ENCODE data around the gene FSD1L. TPM values are rescaled to one million over a fixed set of nuclear protein-coding genes. Genes with fewer than 3 reads are reported as not detected.

FSD1L gene
- total RNA-seq, 4 donors from 2014 or later = 0.23 to 2.2 (median 1.1) TPM

DNA sequence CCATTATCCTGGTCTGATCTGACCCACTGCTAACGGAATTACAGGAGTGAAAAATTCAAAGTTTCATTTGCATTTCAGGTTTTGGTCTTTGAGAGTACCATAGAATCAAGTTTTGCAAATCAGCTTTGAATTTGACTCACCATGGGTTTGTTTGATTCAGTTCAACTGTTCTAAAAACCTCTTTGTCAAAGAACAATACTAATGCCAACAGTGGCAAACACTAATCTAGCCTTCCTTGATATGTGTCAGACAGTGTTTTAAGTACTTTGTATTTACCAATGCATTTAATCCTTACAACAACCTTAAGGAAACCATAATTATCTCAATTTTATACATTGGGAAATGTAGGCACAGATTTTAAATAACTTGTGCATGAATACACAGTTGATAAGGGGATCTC, 10.1 kb upstream of the FSD1L start:
- H3K4me3 ChIP-seq (ENCODE audit: low read depth, poor library complexity, severe bottlenecking) = no peak overlapping the region
- DNase-seq (ENCODE audit: low spot score in 2 of 2) = no peak
- intact Hi-C loops (cut with DNase I; ENCODE audit: low total_unique reads) = no loop called here
- TF ChIP-seq, protein P1, sequence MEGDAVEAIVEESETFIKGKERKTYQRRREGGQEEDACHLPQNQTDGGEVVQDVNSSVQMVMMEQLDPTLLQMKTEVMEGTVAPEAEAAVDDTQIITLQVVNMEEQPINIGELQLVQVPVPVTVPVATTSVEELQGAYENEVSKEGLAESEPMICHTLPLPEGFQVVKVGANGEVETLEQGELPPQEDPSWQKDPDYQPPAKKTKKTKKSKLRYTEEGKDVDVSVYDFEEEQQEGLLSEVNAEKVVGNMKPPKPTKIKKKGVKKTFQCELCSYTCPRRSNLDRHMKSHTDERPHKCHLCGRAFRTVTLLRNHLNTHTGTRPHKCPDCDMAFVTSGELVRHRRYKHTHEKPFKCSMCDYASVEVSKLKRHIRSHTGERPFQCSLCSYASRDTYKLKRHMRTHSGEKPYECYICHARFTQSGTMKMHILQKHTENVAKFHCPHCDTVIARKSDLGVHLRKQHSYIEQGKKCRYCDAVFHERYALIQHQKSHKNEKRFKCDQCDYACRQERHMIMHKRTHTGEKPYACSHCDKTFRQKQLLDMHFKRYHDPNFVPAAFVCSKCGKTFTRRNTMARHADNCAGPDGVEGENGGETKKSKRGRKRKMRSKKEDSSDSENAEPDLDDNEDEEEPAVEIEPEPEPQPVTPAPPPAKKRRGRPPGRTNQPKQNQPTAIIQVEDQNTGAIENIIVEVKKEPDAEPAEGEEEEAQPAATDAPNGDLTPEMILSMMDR (IDR thresholded peaks at IDR 0.05) = no peak
- TF ChIP-seq POLR2A (IDR thresholded peaks at IDR 0.05) = no peak
- 81 to 88% methylated on average over 1 of the region's 1 CpG for WGBS, 2 donors

DNA sequence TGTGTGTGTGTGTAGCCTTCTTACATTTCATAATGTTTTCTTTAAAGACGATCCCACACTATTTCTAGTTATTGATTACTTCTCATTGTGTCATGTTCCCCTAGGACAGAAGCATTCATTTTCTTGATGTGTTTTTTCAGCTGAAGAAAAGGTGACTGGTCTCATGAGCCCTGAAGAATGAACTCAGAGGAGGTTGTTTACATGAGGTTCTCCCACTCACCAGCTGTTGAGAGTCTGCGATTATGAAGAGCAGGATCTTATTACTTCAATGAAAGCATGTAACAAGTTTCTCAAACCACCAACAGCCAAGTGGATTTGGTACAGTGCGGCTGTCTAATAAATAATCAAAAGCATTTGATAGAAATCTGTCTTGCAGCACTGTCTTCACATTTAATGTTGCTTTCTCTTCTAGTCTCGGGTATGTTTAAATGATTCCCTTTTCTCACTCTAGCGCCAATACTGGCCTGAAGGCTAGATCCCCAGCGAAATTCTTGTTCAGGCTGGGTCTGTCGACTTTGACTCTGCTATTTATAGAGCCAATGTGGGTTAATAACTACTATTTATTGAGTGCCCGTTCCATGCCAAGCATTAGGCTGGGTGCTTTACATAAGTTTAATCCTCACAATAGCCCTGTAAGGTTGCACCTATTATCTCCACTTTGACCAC, 9.6 kb upstream of the FSD1L start:
- DNase-seq (ENCODE audit: low spot score in 2 of 2) = no peak
- no peak overlapping the region for H3K4me3 ChIP-seq (ENCODE audit: low read depth, poor library complexity, severe bottlenecking)
- intact Hi-C loops (cut with DNase I; ENCODE audit: low total_unique reads) = no loop called here
- WGBS, 2 donors = 36 to 43% methylated on average over 8 of the region's 8 CpGs
- TF ChIP-seq, protein P1 (IDR thresholded peaks at IDR 0.05) = no peak
- no peak for TF ChIP-seq POLR2A (IDR thresholded peaks at IDR 0.05)

DNA sequence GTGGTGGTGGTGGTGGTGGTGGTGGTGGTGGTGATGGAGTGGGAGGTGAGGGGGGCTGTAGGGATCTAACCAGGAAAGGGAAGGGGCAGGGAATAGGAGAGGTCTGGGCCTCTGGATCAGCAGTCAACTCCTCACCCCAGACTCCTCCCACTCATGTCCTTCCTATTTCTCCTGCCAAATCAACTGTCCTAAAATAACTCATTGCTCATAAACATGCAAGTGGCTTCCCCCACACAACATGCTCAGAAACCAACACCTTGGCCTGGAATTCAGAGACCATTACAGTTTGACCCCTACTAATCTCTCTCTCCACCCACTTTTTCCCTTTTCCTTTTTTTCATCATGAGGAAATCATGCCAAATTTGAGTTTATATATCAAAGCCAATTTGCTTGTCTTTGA, 8.4 kb upstream of the FSD1L start:
- DNase-seq (ENCODE audit: low spot score in 2 of 2) = no peak
- TF ChIP-seq POLR2A (IDR thresholded peaks at IDR 0.05) = no peak
- TF ChIP-seq, protein P1 (IDR thresholded peaks at IDR 0.05) = no peak
- no peak overlapping the region for H3K4me3 ChIP-seq (ENCODE audit: low read depth, poor library complexity, severe bottlenecking)
- intact Hi-C loops (cut with DNase I; ENCODE audit: low total_unique reads) = no loop called here

DNA sequence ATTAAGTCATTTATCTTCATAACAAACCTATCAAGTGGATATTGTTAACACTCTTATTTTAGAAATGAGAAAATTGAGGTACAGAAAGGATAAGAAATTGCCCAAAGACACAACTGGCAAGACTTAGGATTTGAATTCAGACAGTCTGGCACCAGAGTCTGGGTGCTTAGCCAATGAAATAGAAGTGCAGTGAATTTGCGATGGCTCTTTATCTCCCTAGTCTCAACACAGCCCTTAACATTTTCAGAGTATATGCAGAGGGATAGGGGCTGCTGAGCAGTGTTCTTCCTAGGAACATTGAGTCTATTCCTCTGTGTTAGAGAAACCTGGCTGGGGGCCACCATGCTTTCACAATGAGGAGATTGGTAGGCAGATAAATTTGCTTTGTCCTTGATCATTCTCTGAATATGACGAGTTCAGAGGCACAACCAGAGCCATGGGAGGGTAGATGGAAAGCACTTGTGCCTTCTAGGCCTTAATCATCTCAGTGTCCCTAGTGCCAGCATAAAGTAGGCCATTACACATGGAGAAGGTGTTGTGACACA, 6.1 kb upstream of the FSD1L start:
- H3K4me3 ChIP-seq (ENCODE audit: low read depth, poor library complexity, severe bottlenecking) = no peak overlapping the region
- TF ChIP-seq POLR2A (IDR thresholded peaks at IDR 0.05) = no peak
- TF ChIP-seq, protein P1 (IDR thresholded peaks at IDR 0.05) = no peak
- DNase-seq (ENCODE audit: low spot score in 2 of 2) = no peak
- WGBS, 2 donors = 70 to 87% methylated on average over 2 of the region's 2 CpGs
- intact Hi-C loops (cut with DNase I; ENCODE audit: low total_unique reads) = no loop called here

DNA sequence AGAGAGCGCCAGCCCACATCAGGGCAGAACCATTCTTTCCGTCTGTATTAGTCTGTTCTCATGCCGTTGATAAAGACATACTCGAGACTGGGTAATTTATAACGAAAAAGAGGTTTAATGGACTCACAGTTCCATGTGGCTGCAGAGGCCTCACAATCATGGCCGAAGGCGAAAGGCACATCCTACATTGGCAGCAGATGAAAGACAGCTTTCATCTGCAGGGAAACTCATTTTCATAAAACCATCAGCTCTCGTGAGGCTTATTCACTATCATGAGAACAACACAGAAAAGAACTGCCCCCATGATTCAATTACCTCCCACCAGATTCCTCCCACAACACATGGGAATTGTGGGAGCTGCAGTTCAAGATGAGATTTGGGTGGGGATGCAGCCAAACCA, 4.7 kb upstream of the FSD1L start:
- DNase-seq (ENCODE audit: low spot score in 2 of 2) = no peak
- TF ChIP-seq POLR2A (IDR thresholded peaks at IDR 0.05) = no peak
- TF ChIP-seq, protein P1 (IDR thresholded peaks at IDR 0.05) = no peak
- no peak overlapping the region for H3K4me3 ChIP-seq (ENCODE audit: low read depth, poor library complexity, severe bottlenecking)
- intact Hi-C loops (cut with DNase I; ENCODE audit: low total_unique reads) = no loop called here
- 84 to 90% methylated on average over 8 of the region's 8 CpGs for WGBS, 2 donors

DNA sequence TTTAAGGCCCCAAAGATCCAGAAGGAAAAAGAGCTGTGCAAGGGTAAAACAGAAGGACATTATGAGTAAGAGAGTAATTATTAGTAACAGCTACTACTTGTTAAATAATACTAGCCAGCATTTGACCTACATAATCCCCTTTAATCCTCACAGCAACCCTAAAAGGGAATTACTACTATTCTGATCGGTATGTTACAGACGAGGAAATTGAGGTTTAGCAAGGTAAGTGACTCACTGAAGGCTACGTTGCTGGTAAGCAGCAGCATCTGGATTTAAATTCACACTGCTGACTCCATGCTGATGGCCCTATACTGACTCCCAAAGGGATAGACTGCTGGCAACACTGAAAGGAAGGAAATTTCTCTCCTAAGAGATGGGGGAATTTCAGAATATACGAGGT, 3.7 kb upstream of the FSD1L start:
- TF ChIP-seq, protein P1 (IDR thresholded peaks at IDR 0.05) = no peak
- TF ChIP-seq POLR2A (IDR thresholded peaks at IDR 0.05) = no peak
- H3K4me3 ChIP-seq (ENCODE audit: low read depth, poor library complexity, severe bottlenecking) = no peak overlapping the region
- no peak for DNase-seq (ENCODE audit: low spot score in 2 of 2)
- WGBS, 2 donors = 67 to 68% methylated on average over 4 of the region's 4 CpGs
- intact Hi-C loops (cut with DNase I; ENCODE audit: low total_unique reads) = no loop called here

All from lower leg skin (tissue), 4 donors.